Fibroblast of skin of right quadriceps (primary cell): ENCODE results near the gene RPS4Y1.
"Not testable (repeated sequence)": the region's sequence is repeated elsewhere in the genome, so short reads cannot be mapped to it uniquely, and the experiment has no call there.

ENCODE experiments used
- DNase-seq: peaks from one replicate; pipeline ENCODE4 v3.0.0-alpha.2; 2013

The RPS4Y1 gene

DNA sequence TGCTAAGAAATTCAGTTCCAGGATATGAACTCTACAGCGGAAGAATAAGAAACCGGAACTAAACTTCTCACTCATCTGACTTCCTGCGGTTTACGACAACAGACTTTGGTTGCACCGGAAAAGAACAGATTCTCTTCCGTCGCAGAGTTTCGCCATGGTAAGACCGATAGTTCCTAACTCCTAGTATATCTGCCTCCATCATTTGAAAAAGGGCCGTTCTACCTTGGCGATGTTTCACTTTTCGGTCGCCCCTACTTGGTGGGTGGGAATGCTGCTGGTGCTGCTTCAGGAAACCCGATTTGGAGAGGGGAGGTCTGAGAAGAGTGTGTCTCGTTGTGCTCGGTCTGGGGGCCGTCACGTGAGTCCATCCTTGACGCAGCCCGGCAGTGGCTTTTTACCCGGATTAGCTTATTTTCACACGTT is at the start of gene RPS4Y1:
TSS of gene RPS4Y1 (plus strand) at position 132 of the 423 bp plus-strand sequence. CDS start at position 155, 23 bp downstream.
- peak; percentile 76 for DNase-seq

DNA sequence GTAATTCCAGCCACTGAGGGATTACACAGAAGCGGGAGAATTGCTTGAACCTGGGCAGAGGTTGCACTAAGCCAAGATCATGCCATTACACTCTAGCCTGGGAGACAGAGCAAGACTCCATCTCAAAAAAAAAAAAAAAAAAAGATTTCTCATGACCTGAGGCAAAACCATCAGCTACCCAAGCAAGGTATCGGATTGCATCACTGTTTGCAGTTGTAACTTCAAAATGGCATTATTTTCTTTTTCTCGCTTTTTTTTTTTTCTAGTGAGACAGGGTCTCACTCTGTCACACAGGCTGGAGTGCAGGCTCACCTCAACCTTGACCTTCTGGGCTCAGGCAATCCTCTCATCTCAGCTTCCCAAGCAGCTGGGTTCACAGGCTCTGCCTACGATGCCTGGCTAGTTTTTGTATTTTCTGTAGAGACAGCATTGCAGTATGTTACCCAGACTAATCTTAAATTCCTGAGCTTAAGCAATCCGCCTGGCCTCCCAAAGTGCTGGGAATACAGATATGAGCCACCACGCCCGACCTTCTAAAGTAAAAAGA is 44.4 kb upstream of the RPS4Y1 start:
- DNase-seq, result no peak

DNA sequence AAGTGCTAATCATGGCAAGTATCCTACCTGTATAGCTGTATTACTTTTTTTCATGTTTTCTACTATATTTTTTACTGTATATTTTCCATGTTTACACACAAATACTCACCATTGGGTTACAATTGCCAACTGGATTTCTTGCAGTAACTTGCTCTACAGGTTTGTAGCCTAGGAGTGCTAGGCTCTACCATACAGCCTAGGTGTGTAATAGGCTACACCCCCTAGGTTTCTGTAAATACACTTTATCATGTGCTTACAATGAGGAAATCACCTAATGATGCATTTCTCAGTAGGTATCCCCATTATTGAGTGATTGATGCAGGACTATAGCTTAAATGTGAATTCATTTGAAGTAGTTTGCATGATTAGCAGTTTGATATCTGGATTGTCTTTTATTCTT is 43.4 kb upstream of the RPS4Y1 start:
- DNase-seq, result no peak

DNA sequence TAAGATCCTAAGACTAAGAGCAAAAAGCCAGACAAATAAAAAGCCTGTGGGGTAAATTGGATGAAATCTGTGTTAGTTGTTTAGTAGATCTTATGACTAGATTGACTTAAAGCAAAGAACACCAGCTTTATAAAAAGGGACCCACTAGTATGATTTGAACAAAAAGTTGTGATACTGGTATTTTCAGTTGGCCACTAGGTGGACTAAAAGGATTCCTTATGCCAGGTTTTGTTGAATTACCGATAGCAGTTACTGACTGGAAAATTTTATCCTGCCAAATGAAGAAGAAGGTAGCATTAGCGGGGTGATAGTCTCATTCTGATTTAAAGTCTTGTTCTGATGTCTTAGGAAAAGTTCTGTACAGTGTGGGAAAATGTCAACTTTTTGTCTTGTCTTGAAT is 41.2 kb upstream of the RPS4Y1 start:
- DNase-seq, result peak; percentile 8

DNA sequence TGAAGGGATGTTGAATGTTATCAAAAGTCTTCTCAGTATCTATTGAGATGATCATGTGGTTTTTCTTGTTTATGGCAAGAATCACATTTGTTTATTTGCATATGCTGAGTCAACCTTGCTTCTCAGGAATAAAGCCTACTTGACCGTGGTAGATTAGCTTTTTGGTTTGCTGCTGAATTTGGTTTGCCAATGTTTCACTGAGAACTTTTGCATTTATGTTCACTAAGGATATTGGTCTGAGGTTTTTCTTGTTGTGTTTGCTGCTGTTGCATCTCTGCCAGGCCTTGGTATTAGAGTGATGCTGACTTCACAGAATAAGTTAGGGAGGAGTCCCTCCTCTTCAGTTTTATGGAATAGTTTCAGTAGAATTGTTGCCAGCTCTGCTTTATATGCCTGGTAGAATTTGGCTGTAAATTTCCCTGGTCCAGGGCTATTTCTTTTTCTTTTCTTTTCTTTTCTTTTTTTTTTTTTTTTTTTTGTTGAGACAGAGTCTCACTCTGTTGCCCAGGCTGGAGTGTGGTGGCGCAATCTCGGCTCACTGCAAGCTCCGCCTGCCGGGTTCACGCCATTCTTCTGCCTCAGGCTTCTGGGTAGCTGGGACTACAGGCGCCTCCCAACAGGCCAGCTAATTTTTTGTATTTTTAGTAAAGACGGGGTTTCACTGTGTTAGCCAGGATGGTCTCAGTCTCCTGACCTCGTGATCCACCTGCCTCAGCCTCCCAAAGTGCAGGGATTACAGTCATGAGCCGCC is 24.1 kb upstream of the RPS4Y1 start:
- DNase-seq, result not testable (repeated sequence)

DNA sequence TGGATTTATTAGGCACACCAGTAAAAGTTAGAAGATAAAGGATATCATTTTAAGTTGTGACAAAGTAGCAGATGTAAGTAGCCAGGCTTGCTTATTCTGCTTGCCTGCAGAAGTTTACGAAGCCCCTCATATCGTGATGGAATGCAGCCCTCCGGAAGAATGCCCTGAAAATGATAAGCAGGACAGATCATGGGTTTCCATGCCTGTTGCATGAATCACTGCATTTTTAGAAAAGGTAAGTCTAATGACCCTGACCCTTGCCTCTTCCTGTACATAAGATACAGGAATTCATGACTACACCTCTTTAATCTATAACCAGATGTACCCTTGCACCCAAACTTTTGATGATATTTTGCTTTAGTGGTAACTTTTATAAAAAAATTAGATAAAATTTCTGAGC is 16.9 kb upstream of the RPS4Y1 start:
- DNase-seq, result no peak

DNA sequence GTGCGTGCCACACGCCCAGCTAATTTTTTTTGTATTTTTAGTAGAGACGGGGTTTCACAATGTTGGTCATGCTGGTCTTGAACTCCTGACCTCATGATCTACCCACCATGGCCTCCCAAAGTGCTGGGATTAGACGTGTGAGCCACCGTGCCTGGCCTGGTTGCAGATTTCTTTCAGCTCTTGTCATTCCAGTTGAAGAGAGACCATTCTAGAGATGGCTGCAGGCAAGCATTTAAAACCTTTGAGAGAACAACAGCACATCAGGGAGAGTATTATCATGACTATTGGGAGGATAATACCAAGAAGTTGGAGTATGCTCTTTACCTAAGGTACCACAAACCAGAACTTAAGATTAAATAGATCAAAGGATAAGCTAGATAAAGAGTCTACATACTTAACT is 12.9 kb upstream of the RPS4Y1 start:
- no peak for DNase-seq

DNA sequence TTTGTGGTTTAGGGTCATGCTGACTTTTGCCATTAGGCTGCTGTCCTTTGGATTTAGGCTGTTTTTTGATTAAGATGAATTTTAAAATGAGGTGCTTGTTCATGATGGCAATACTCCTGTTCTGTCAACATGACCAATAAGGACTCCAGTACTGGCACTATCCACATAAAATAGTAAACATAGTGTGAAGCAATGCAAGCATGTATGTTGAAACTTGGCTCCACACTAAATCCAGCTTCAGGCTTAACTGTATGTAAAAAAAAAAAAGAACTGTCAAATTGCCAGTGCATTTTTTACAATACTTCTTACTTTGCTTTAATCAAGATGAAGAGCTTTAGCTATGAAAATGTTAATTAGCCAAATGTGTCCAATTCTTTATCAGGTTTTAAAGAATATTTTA is 6.2 kb upstream of the RPS4Y1 start:
- DNase-seq, result no peak

DNA sequence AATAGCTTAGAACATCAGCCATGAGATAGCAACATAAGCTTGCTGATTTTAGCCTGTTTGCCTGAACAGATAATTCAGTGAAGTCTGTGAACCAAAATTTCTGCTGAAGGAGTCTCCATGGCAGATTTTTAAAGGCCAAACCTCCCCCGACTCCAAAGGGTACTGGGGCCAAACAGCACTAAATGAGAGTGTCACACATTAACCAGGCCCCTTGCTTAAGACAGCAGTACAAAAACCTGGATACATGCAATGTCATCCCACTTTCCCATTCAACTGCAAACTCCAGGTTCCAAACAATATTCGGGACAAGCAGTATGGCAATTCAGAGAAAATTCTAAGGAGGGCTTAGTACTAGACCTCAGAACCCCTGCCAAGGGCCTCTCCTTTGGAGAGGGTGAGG is 4.3 kb upstream of the RPS4Y1 start:
- no peak for DNase-seq

DNA sequence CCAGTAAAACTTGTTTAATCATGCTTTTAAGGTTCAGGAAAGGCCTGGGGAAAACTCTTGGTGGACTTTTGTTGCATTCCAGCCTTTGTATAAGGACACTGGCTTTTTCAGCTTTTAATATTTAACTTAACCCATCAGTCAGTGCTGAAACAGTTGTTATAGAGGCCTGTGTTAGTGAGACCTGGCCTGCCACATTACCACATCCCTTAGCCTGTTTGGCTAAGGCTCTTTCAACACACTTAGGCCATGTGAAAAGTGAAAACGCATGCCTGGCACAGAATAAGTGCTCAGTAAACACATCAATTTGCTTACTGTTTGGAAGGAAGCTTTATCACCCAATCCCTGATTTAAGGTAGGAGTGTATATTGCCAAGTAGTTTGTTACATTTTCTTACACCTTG is 3.5 kb upstream of the RPS4Y1 start:
- no peak for DNase-seq

DNA sequence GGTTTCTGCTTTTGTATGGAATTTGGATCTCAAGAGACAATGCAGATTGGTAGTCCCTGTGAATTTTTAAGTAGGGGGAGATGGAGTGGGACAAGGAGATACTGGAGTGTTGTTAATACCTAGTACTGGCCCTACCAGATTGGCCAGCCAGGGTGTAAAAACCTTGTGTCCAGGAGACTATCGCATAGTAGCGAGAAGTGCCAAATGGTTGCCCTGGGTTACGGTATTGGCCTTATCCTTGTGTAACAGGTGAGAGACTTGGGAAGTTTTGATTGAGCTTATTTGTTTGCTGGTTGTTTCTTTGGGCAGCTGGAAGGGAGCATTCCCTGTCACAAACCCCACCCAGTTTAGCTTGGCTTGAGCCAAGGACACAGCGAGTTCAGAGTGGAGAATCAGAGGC is 5.4 kb downstream of the RPS4Y1 start:
- DNase-seq, result no peak

DNA sequence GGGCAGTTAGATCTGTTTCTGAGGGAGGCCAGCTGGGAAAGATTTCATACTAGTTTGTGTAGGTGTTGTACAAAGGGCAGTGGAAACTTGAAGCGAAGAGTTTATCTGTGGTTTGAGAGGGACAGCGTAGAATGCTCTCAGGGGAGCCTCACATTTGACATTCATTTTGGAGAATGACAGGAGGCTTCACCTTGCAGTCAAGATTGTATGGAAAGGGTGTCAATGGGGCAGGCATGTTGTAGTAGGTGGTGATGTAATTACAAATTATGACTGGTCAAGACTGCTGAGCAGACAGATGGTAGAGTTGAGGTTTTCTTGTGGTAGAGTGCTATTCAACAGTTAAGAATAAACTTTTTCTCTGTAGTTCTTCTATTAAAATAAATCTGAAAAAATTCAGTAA is 7.0 kb downstream of the RPS4Y1 start:
- DNase-seq, result no peak

DNA sequence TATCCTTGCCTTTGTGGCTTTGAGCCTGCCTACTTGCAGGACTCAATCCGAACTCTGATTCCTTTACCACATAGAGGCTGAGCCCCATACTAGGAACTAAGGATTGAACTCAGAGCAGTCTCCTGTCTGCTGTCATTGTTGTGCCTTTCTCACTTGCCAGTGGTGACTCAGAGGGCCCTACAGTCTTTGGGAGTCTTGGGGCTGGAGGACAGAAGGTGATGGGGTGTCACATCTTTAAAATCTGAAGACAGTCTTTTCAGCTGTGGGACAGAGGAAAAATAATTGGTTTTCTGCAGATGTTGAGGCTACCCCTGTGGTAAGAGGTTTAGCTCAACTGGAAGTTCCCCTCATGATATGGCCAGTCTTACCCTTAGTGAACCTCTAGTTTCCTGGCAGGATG is 8.0 kb downstream of the RPS4Y1 start:
- DNase-seq, result no peak

DNA sequence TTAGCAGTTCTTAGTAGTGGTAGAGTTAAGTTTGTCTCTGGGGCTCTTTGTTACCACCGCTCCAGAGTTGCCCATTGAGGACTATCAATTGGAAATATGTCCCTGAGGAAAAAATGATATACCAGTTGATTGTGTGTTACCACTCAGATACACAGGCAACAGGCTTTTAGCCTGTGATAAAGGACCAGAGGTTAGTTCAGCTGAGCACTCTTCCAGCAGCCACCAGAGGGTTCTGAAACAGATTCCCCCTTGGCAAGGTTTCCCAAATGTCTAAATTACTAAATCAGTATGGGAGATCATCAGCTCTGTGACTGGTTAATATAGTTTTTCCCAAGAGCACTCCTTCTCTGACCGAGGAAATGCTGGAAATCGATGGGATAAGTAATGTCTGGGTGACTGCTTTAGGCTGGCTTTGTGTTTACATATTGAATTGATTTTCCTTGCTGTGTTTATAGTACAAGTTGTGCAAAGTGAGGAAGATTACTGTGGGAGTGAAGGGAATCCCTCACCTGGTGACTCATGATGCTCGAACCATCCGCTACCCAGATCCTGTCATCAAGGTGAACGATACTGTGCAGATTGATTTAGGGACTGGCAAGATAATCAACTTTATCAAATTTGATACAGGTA is 12.9 kb downstream of the RPS4Y1 start:
- no peak for DNase-seq

DNA sequence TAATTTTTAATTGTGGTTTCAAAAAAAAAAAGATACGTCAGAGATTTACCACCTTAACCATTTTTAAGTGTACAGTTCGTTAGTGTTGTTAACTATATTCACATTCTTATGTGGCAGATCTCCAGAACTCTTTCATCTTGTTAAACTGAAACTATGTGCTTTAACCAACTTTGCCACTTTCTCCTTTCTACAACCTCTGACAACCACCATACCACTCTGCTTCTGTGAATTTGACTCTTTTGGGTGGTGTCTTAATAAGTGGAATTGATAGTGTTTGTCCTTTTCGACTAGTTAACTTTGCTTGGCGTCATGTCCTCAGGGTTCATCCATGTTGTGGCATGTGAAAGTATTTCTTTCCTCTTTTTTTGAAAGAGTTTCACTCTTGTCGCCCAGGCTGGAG is 15.7 kb downstream of the RPS4Y1 start:
- no peak for DNase-seq

DNA sequence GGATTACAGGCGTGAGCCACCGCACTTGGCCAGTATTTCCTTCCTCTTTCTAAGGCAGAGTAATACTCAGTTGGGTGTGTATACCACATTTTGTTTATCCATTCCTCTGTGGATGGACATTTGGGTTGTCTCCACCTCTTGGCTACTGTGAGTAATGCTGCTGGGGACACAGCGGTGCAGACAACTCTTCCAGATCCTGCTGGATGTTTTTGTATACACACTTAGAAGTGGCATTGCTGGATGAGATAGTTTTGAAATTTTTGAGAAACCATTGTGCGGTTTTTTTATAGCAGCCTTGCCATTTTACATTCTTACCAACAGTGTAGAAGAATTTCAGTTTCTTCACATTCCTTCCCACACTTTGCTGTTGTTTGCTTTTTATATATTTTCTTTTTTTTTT is 16.3 kb downstream of the RPS4Y1 start:
- DNase-seq, result peak; percentile 34

DNA sequence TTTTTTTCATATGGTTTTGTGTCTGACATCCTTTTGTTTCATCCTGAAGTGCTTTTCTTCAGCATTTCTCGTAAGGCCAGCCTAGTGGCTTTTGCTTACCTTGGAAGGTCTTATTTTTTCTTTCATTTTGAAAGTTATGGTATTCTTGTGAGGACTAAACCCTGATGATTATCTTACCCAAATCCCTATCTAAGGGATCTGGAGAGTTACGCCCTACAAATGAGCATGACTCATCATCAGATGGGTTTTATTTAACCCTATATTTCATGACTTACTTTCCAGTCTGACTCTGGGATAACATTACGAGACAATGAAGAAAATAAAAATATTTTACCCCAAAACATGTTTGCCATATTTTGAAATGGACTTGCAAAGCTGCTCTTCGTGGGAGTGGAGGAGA is 18.4 kb downstream of the RPS4Y1 start:
- DNase-seq, result peak; percentile 34

DNA sequence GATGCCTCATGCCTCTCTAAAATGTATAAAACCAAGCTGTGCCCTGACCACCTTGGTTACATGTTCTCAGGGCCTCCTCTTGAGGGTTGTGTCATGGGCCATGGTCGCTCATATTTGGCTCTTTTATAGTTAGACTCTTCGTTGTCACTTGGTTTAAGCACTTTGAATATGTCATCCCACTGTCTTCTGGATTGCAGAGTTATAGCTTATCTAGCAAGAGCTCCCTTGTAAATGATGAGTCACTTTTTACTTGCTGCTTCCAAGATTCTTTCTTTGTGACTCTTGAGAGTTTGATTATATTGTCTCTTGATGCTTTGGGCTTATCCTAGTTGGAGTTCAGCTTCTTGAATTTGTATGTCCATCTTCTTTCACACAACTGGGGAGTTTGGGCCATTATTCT is 19.1 kb downstream of the RPS4Y1 start:
- DNase-seq, result peak; percentile 77

DNA sequence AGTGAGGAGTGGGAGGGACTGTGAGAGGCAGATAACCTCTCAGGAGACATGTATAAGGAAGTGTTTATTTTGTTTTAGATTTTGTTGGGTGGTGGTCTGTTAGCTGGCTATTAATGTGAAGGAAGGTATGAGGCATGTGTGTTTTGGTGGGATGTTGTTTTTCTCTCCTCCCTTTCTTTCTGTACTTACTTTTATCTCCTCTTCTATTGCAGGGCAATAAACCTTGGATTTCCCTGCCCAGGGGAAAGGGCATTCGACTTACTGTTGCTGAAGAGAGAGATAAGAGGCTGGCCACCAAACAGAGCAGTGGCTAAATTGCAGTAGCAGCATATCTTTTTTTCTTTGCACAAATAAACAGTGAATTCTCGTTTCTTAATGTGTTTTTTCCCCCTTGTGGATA is 25.2 kb downstream of the RPS4Y1 start:
- DNase-seq, result no peak

DNA sequence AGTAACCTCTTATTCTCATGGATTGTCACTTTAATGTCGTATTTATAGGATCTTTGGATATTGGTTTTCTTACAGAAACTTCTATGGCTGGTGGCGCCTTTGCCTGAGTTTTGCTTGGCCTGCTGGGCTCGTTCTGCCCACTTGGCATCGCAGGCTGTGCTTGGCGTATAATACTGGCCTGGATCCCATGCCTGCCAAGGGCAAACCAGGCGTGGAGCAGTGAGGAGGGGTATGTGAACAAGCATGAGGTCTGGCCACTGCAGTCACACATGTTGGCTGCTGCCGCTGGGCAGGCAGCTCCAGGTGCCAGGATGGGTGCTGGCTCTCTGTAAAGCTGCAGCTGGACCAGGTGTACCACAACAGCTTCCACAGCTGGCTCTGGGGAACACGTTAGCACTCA is 26.1 kb downstream of the RPS4Y1 start:
- DNase-seq, result no peak

DNA sequence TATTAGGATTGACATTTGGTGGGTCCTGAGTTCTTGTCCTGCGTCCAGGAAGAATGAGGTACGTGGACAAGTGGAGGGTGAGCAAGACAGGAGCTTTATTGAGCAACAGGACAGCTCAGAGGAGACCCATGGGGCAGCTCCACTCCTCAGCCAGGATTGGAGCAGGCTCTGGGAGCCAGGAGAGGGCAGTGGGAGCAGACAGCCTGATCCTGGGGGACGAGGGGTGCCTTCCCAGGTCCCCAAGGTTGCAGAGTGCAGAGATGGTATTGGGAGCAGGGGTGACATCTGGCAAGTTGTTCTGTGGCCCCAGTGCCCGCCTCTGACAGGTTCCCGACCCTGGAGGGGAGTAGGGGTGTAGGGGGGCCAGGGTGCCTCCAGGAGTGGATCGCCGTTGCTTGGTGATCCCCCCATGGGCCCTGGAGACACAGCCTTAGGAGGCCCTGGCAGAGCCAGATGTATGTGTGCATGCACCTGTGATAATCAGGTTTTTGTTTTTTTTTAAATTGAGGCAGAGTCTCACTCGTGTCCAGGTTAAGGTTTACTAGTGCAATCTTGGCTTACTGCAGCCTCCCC is 26.7 kb downstream of the RPS4Y1 start:
- no peak for DNase-seq

DNA sequence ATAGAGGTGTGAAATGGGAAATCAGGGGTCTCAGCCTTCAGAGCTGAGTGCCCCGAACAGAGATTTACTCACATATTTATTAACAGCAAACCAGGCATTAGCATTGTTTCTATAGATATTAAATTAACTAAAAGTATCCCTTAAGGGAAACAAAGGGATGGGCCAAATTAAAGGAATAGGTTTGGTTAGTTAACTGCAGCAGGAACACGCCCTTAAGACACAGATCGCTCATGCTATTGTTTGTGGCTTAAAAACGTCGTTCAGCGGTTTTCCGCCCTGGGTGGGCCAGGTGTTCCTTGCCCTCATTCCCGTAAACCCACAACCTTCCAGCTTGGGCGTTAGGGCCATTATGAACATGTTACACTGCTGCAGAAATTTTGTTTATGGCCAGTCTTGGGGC is 30.8 kb downstream of the RPS4Y1 start:
- DNase-seq, result not testable (repeated sequence)

DNA sequence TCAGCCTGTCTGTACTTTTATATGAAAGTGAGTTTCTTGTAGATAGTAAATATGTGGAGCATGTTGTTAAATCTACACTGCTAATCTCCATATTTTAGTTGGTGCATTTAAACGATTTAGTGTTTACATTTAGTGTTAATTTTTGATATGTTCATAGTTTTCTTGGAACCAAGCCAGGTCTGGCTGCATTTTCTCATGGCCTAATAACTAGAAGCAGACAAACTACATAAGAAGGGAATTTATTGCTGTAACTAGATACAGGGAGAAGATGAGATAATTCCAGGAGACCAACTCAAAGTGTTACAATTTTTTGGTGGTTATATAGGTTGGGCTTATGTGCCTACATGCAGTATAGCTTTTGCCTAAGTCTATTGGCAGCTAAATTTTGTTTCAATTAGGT is 32.8 kb downstream of the RPS4Y1 start:
- peak; percentile 40 for DNase-seq

DNA sequence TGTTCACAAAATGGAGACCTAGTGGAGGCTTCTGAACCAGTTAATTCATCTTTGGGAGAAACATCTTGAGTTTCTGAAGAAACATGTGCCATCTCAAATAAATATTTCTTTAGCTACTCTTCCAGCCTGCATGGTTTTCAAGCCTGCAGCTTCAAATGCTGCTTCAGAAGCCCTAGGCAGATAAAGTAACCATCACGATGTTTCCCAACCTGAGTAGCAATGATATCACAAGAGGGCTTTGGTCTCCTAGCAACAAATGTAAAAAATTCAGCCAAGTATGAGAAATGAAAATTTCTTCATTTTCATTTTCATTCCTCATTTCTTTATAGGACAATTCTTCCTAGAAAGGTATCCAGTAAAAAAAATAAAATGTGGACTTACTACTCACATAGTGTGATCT is 42.2 kb downstream of the RPS4Y1 start:
- DNase-seq, result no peak
